GM19043 (cell line): Measurements from ENCODE around the gene FAM98A.

Source experiments
- ATAC-seq: cut with Tn5 transposase; IDR thresholded peaks from one replicate; pipeline ENCODE4 v1.9.1; 2021; ENCODE audit warnings: low read depth; ENCODE audit not compliant: unreplicated experiment

The FAM98A gene

DNA sequence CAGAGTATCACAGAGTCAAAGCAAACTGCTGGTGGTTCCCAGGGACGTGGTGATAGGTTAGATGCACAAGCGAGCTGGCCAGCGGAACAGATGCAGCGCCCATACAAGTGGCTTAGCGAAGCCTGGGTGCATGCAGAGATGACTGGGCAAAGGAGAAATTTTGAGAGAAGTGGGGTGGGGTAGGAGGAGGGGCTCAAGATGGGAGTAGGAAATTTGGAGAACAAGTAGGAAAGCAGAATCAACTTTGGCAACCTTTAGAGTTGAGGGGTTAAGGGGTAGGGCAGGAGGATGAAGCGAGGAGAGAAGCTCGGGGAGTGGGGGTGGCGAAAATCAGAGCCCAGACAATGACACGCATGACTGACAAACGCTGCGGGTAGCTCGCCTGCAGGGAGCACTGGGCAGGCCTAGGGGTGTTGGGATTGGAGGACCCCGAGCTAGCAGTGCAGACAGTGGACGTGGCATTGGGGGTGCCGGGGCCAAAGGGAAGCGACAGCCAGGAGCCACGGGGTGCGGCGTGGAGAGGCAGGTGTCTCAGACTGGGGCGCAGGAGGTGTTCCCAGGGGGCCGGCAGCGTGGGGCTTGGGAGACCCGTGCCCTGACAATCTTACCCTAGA, 431 bp downstream of the FAM98A start:
- peak; percentile 39 for ATAC-seq

DNA sequence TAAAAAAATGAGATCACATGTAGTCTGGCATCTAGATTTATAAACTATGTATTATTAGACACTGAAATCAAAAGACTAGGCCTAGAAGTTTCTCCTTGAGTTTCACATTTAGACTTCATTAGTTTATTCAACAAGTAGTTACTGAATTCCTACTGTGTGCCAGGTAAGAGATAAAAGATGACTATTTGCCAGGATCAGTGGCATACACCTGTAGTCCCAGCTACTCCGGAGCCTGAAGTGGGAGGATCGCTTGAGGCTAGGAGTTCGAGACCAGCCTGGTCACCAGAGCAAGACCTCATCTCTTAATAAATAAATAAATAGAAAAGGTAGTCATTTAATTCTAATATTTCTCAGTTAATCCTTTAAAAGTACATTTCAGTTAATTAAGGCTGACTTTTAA, 2.1 kb downstream of the FAM98A start:
- ATAC-seq: no peak

DNA sequence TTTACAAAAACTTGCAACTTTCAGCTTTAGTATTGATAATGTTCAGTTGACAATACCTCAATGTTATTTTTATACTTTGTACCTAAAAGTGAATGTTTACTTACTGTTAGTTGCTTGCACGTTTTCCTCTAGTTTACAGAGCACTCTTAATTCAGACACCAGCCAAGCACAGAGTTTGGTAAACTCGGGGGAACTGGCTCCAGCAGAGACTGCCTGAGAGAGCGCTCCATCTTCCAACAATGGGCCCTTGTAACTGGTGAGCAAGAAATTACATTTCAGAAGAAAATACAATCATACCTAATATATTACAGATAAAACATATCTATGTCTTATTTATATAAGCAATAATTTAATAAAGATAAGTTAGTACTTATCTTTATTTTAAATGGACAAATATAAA, 3.7 kb downstream of the FAM98A start:
- ATAC-seq: no peak

DNA sequence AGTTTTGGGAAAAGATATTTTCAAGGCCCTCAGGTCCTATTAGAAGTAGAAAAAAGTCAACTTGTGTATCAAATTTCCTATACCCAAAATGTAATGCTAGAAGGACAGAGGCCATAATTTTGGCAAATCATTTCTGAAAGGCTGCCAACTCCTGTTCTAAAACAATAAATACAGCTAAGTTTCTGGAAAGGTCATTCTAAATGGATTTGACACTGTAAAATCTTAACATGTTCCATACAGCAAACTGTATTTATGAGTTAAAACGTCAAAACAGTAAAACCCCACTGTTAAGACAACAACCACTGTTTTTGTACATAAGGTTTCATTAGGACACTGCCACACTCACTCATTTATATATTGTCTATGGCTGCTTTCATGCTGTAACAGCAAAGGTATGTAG, 9.7 kb downstream of the FAM98A start:
- ATAC-seq: no peak

DNA sequence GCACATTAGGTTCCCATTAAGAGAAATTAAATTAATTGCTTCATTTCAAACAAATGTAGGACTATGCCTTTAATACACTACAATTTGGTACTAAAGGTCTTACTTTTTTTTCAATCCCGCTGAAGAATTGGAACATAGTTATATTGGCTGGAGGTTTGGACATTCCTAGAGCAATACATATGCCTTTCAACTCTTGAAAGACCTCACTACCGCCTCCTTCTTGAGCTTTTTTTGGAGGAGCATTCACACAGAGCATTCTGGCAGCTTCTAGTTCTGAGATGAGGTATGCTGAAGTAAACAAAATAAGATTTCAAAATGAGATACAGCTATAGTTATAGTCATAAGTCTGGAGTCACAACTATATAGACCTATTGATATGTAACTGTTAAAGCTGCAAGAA, 10.9 kb downstream of the FAM98A start:
- no peak for ATAC-seq

DNA sequence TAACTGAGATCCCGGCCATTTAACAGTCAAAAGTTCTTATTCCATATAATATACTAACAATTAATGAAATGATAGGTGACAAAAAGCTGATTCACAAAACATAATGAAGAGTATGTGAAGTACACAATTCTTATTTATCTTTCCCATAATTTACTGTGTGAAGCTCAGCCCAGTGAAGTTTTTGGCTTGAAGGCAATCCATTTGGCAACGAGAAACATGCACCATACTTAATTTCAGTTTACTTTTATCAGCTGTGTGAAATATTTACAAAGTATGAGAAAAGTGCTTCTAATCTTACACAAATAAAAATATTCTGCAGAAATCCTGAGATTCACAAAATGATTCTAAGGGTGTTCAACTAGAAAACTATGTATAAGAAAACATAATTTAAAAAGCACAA, 12.3 kb downstream of the FAM98A start:
- ATAC-seq: no peak

DNA sequence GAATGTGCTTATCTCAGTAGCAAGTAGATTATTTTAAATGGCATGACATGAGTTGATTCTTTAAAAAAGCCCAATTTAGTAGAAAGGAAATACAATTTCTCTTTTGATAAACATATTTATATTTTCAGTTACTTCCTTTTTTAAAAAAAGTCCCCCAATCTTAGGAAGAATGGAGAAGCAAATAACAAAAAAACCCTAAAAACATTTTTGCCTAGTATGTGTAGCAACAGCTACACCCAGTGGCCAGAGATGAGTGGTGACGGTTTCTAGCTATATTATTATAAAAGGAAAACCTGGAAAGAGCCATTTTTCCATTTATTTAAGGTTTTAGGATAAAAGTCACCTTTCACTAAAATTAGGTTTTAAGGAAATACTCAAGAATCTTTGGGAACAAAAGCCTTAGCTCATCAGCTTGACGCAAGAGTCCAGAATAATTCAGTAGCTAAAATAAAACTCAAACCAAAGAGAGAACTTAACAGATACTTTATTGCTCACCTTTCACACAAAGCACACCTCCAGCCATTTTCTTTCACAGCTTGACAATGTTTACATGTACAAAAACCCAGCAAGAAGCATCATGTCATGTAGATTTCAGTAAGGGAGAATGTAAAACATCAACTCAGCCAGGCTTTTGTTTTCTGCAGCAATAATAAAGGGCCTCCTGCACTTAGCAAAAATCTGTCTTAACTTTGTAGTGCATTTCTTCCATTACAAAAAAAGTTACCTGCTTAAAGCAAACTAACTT, 15.7 kb downstream of the FAM98A start:
- peak; percentile 68 for ATAC-seq

DNA sequence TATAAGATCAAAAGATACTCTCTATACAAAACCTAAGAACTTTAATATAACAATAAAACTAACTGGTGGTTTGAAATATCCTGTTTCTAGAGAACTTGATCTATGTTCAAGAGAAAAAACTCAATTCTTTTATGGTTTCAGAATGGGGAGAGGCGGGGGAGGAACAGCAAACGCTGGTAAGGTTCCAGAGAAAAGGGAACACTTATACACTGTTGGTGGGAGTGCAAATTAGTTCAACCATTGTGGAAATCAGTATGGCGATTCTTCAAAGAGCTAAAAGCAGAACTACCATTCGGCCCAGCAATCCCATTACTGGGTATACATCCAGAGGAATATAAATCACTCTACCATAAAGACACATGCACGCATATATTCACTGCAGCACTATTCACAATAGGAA, 17.2 kb downstream of the FAM98A start:
- no peak for ATAC-seq

DNA sequence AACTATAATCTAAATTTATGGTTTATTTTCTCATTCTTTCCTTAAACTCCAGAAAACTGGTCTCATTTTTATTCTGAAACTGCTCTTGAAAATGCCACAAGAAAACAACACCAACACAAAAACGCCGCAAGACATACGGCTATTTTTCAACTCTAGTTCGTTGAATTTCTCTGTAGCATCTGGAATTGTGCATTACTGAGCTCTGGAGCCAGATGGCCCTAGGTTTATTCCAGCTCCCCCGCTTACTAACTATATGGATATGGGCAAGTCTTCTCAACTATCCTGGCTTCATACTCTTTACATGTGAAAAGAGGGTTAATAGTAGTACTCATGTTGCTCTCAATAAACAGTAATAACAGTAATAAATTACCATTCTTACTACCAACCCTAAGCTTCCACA, 19.9 kb downstream of the FAM98A start:
- no peak for ATAC-seq

DNA sequence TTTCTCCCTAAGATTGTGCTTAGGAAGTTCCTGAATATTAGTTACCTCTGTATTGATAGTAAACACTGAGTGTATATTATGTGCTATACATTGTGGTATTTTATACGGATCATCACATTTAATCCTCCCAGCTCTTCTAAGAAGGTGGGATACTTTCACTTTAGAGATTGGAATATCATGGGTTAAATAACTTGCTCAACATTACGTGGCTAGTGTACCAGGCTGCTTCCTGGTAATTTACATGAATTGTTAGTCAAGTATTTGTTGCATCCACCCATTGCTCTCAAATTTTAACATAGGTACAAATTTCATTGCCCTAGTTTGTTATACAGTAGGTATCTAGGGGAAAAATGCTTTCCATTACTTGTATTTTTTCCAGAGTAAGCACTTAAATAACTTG, 21.4 kb downstream of the FAM98A start:
- ATAC-seq: no peak

DNA sequence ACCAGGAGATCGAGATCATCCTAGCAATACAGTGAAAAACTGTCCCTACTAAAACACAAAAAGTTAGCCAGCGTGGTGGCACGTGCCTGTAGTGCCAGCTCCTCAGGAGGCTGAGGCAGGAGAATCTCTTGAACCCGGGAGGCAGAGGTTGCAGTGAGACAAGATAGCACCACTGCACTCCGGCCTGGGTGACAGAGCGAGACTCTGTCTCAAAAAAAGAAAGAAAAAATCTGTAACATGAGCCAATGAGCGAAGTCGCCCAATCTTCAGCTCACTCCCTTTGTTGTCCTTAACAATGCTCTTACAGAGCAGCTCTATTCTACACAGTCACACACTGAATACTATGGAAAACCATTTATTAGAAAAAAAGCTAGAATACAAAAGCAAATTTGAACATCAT, 22.0 kb downstream of the FAM98A start:
- ATAC-seq: no peak

DNA sequence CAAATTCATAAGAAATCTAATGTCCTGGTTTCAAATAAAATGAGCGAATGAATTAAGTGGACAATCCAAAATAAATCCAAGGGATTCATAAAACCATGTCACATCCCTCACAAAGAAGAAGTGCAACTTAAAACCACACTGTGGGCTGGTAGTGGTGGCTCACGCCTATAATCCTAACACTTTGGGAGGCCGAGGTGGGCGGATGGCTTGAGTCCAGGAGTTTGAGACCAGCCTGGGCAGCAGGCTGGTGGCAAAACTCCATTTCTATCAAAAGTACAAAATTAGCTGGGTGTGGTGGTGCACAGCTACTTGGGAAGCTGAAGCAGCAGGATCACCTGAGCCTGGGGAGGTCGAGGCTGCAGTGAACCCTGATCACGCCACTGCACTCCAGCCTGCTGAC, 25.4 kb downstream of the FAM98A start:
- ATAC-seq: no peak

DNA sequence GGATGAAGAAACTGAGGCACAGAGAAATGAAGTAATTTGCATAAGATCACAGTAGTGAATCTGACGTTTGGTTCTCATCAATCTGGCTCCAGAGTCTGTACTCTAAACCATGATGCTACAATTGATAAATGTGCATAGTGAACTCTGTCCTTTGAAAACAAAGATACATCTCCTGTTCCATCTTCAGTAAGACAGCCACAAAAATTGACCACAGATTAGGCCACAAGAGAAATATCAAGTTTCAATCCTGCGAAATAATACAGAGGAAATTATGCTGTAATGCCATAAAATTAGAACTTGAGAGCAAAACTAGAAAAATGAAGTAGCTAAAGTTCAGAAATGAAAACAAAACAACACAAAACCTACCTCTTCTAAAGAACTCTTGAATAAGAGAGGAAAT, 28.4 kb downstream of the FAM98A start:
- ATAC-seq: no peak

DNA sequence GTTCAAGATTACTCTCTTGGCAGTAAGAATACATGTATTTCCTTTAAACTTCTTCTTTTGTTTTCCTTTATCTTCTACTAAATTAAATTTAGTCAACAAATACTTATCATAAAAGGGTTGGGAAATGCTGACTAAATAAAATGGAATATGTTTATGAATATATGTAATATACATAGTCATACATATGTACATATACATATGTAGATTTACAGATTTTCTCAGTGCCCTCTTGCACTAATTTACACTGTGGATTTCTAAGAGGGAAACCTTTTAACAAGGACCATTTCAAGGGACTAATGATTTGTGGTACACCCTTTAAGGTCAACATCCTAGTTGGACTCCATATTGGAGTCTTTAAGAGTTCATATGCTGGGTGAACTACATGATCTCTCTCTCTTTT, 37.2 kb downstream of the FAM98A start:
- no peak for ATAC-seq

DNA sequence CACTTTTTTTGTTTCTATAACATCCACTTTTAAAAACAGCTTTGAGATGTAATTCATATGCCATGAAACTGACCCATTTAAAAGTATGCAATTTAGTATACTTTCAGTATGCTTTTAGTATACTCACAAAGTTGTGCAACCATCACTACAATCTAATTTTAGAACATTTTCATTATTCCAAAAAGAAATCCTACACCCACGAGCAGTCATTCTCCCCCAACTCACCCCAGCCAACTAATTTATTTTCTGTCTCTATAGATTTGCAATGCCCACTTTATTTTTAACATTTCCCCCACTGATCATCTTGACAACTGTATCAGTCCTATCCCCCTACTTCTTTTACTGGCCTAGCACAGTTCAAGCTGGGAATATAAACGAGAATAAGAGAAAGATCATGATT, 39.1 kb downstream of the FAM98A start:
- no peak for ATAC-seq

DNA sequence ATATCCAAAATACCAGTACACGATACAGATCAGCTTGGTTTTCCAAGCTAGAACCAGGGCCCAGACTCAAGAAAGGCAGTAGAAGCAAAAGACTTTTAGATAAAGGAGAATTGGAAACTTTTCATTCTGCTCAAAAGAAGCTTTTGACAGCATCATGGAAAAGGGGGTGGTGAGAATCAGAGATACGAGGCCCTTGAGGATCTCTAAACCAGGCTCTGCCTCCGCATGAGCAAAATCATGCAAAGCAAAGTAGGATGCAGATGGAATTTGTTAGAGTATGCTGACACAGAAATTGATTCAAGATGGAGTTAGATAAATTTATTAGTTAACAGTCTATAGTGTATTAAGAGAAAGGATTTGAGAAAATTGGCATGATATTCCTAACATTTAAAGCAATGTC, 39.8 kb downstream of the FAM98A start:
- ATAC-seq: no peak

DNA sequence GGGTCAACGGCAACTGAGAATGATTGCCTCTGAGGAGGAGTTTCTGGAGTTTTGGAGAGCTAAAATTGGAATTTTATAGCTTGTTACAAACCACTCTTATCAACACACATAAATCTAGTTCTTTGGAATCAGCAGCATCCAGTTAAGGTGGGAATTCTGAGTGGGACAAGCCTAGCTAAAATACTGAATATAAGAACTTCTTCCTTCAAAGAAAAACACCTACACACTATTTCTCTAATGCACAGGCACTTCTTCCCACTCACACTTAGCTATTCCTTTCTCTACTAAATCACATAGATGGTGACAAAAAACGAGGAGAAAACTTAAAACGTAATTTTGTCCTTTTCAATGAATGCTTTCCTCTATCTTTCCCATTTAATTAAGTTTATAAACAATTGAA, 43.4 kb downstream of the FAM98A start:
- no peak for ATAC-seq

DNA sequence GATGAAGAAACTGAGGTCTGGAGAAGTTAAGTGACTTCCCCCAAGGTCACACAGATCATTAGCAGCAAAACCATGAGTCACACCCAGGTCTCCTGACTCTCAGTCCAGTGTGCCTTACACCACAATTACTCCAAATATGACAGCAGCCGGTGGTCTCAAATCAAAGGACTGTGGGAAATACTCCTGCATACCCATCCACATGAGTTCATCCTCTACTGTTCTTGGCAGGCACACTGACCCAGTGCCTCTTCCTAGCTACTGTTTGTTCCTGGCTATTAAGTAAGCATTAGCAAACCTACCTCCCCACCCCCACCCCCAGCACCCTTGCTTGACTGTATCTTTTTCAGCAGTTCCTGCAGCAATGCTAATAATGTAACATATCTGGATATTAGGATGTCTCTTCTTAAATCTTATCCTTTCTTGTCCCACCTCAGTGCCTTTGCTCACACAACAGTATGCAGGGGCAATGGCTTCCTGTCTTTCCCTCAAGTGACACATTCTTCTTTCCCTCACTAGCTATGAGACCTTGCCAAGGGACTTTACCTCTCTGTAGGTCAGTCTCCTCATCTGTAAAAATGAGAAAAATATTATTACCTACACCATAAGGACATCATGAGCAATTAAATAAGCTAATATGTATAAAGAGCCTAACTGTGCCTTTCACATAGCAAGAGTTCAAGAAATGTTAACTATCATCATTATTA, 46.2 kb downstream of the FAM98A start:
- no peak for ATAC-seq

DNA sequence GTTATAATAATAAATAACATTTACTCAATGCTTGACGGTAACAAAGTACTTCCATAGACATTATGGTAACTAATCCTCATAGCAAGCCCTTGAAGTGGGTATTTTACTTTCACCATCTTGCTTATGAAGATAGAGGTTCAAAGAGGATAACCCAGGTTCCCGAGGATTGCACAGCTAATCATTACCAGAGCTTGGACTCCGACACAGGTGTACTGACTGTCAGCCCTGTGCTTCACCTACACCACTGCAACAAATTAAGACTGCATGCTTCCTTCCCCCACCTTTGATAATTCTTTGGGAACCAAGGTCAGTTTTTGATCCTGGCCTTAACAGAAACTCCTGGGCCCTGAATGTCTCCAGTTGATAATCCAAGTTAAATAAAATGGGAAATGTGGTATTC, 48.9 kb downstream of the FAM98A start:
- ATAC-seq: no peak

DNA sequence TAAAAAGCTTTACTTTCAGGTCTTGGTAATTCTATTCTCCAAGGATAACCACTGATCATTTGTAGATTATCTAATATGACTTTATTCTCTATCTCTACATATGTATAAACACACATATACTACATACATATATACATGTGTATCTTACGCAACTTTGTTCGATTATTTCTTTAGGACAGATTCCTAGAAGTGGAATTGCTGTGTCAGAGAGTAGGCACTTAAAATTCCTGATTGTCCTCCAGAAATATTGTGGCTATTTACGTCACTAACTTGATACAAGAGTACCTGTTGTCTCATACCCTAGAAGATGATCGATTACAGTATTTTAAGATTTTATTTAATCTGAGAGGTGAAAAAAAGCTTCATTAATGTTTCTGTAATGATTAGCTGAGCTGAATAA, 57.9 kb downstream of the FAM98A start:
- ATAC-seq: no peak

DNA sequence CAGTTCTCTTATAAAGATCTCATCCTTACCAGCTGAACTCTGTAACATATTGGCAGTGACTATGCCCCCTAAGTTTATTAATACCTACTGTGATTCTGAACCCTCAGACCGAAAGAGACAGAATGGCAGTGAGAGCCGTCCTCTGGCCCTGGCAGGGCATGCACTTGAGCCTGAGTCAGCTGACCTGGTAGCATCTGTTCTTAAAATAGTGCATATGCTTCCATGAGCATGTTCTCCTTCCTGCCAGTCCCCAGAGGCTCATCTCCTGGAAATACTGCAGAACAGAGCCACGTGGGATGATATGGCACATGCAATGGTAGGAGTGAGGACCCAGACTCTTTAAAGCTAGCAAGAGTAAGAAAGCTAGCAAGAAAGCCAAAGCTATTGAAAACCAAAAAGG, 63.7 kb downstream of the FAM98A start:
- ATAC-seq: no peak
